ENCODE data around the gene ITGA2B.

GRCh38 chr17:44343510-44344209, 45.8 kb downstream of the ITGA2B start:
- no peak for TF ChIP-seq EZH2 (IDR thresholded peaks at IDR 0.05; ENCODE audit: borderline replicate concordance, low read depth, low read length, poor library complexity, severe bottlenecking)
- no peak for TF ChIP-seq CTCF (conservative IDR thresholded peaks at IDR 0.05; ENCODE audit: low read depth, low read length)

Measured in A673 (cell line).